Measurements from ENCODE around the gene NIF3L1. TPM values are rescaled to one million over a fixed set of nuclear protein-coding genes. Genes with fewer than 3 reads are reported as not detected.
A peak's percentile ranks its signal among the peaks of the same experiment; 100 is the strongest.

The NIF3L1 gene
- total RNA-seq, 1 experiment from 2014 or later, result 38.4 TPM

GRCh38 chr2:200901459-200902072, 12.4 kb downstream of the NIF3L1 start:
- TF ChIP-seq CTCF (IDR thresholded peaks at IDR 0.05; ENCODE audit: unreplicated experiment), result peak; percentile 85
- peak; percentile 75 for DNase-seq
- Mint-ChIP-seq H3K36me3 (ENCODE audit: insufficient read depth, unreplicated experiment) (peaks cover 55% of the 10 kb centered on the region), H3K9me3 (ENCODE audit: low read depth, unreplicated experiment) (no peaks in the 10 kb centered on the region), H3K27me3 (ENCODE audit: unreplicated experiment) (no peaks in the 10 kb centered on the region), H3K4me1 (ENCODE audit: low read depth, unreplicated experiment) (peaks cover 8% of the 10 kb centered on the region), H3K27ac (ENCODE audit: unreplicated experiment) (no peak overlapping the region), H3K4me3 (ENCODE audit: low read depth, unreplicated experiment) (no peak overlapping the region)
- intact Hi-C loops (cut with micrococcal nuclease; ENCODE audit: unreplicated experiment), result loop anchor here (1.0 to 5.0 kb wide), 3 partner anchors 168 to 331 kb away; no protein-coding TSS in a partner anchor
- CTCF ChIA-PET, result interaction anchor here (0.5 to 1.7 kb wide), 9 partner anchors 9 to 332 kb away, joined by 3 to 8 read pairs (median 5); partner anchors contain the start of genes NIF3L1 and PPIL3
- no TSS peak for BruUV-seq (replicated peaks)

- CTCF ChIA-PET, result interaction anchor here (0.5 to 3.3 kb wide), 11 partner anchors 72 to 327 kb away, joined by 3 to 27 read pairs (median 3); partner anchors contain the start of genes CASP10 and CFLAR
- intact Hi-C loops (cut with micrococcal nuclease; ENCODE audit: unreplicated experiment), result loop anchor here (1.0 kb wide), 2 partner anchors 164 to 272 kb away; no protein-coding TSS in a partner anchor
- no TSS peak for BruUV-seq (replicated peaks)
- Mint-ChIP-seq H3K27me3 (ENCODE audit: unreplicated experiment) (no peaks in the 10 kb centered on the region), H3K4me3 (ENCODE audit: low read depth, unreplicated experiment) (no peak overlapping the region), H3K36me3 (ENCODE audit: insufficient read depth, unreplicated experiment) (peaks cover 60% of the 10 kb centered on the region), H3K4me1 (ENCODE audit: low read depth, unreplicated experiment) (peaks cover 8% of the 10 kb centered on the region), H3K27ac (ENCODE audit: unreplicated experiment) (no peak overlapping the region), H3K9me3 (ENCODE audit: low read depth, unreplicated experiment) (no peaks in the 10 kb centered on the region)
- TF ChIP-seq CTCF (IDR thresholded peaks at IDR 0.05; ENCODE audit: unreplicated experiment), result peak; percentile 66
- peak; percentile 79 for DNase-seq
Observed at GRCh38 chr2:200905618-200906296, 16.6 kb downstream of the NIF3L1 start.

- CTCF ChIA-PET, result interaction anchor here (0.9 kb wide), 1 partner anchor 159 kb away, joined by 8 read pairs; no protein-coding TSS in a partner anchor
- intact Hi-C loops (cut with micrococcal nuclease; ENCODE audit: unreplicated experiment), result no loop called here
Observed at GRCh38 chr2:200909958-200910357, 20.8 kb downstream of the NIF3L1 start.

GRCh38 chr2:200913654-200914053, 24.5 kb downstream of the NIF3L1 start:
- BruUV-seq (replicated peaks), result no TSS peak

More at GRCh38 chr2:200909958-200910357, 20.8 kb downstream of the NIF3L1 start:
- no peak for TF ChIP-seq CTCF (IDR thresholded peaks at IDR 0.05; ENCODE audit: unreplicated experiment)
- Mint-ChIP-seq H3K4me3 (ENCODE audit: low read depth, unreplicated experiment) (no peak overlapping the region), H3K4me1 (ENCODE audit: low read depth, unreplicated experiment) (no peaks in the 10 kb centered on the region), H3K27me3 (ENCODE audit: unreplicated experiment) (no peaks in the 10 kb centered on the region), H3K9me3 (ENCODE audit: low read depth, unreplicated experiment) (no peaks in the 10 kb centered on the region), H3K36me3 (ENCODE audit: insufficient read depth, unreplicated experiment) (peaks cover 54% of the 10 kb centered on the region), H3K27ac (ENCODE audit: unreplicated experiment) (no peak overlapping the region)
- DNase-seq, result no peak
- BruUV-seq (replicated peaks), result no TSS peak

More at GRCh38 chr2:200913654-200914053, 24.5 kb downstream of the NIF3L1 start:
- intact Hi-C loops (cut with micrococcal nuclease; ENCODE audit: unreplicated experiment), result no loop called here
- DNase-seq, result no peak
- Mint-ChIP-seq H3K27ac (ENCODE audit: unreplicated experiment) (no peak overlapping the region), H3K4me3 (ENCODE audit: low read depth, unreplicated experiment) (no peak overlapping the region), H3K4me1 (ENCODE audit: low read depth, unreplicated experiment) (no peaks in the 10 kb centered on the region), H3K9me3 (ENCODE audit: low read depth, unreplicated experiment) (no peaks in the 10 kb centered on the region), H3K27me3 (ENCODE audit: unreplicated experiment) (no peaks in the 10 kb centered on the region), H3K36me3 (ENCODE audit: insufficient read depth, unreplicated experiment) (peaks cover 47% of the 10 kb centered on the region)
- CTCF ChIA-PET, result interaction anchor here (0.7 kb wide), 1 partner anchor 29 kb away, joined by 3 read pairs; no protein-coding TSS in a partner anchor
- TF ChIP-seq CTCF (IDR thresholded peaks at IDR 0.05; ENCODE audit: unreplicated experiment), result no peak

All from Calu3 (cell line).